GM19452 (cell line): ENCODE results near the gene ALDH3B2.
"Not testable (repeated sequence)": the region's sequence is repeated elsewhere in the genome, so short reads cannot be mapped to it uniquely, and the experiment has no call there.

Experiments used
- ATAC-seq: cut with Tn5 transposase; IDR thresholded peaks from one replicate; pipeline ENCODE4 v1.9.1; 2021; ENCODE audit not compliant: unreplicated experiment

The ALDH3B2 gene

GRCh38 chr11:67674442-67674871 lies at the start of gene ALDH3B2:
TSS of gene ALDH3B2 (minus strand) at chr11:67674623. CDS start at chr11:67666935, 7,688 bp downstream.
- no peak for ATAC-seq

- not testable (repeated sequence) for ATAC-seq
Observed at GRCh38 chr11:67723036-67723435, 48.6 kb upstream of the ALDH3B2 start.

- not testable (repeated sequence) for ATAC-seq
Observed at GRCh38 chr11:67716226-67716625, 41.8 kb upstream of the ALDH3B2 start.

- not testable (repeated sequence) for ATAC-seq
Observed at GRCh38 chr11:67715801-67716200, 41.4 kb upstream of the ALDH3B2 start.

- not testable (repeated sequence) for ATAC-seq
Observed at GRCh38 chr11:67713892-67714509, 39.6 kb upstream of the ALDH3B2 start.

GRCh38 chr11:67711676-67712075 lies 37.3 kb upstream of the ALDH3B2 start:
- not testable (repeated sequence) for ATAC-seq

- ATAC-seq, result not testable (repeated sequence)
Observed at GRCh38 chr11:67711212-67711611, 36.8 kb upstream of the ALDH3B2 start.

GRCh38 chr11:67709806-67710205 lies 35.4 kb upstream of the ALDH3B2 start:
- not testable (repeated sequence) for ATAC-seq

GRCh38 chr11:67705264-67705663 lies 30.8 kb upstream of the ALDH3B2 start:
- ATAC-seq, result no peak

- no peak for ATAC-seq
Observed at GRCh38 chr11:67704524-67704923, 30.1 kb upstream of the ALDH3B2 start.

GRCh38 chr11:67703709-67704108 lies 29.3 kb upstream of the ALDH3B2 start:
- ATAC-seq, result not testable (repeated sequence)

GRCh38 chr11:67700548-67701262 lies 26.3 kb upstream of the ALDH3B2 start:
- no peak for ATAC-seq

- ATAC-seq, result no peak
Observed at GRCh38 chr11:67700141-67700540, 25.7 kb upstream of the ALDH3B2 start.

- no peak for ATAC-seq
Observed at GRCh38 chr11:67699521-67699920, 25.1 kb upstream of the ALDH3B2 start.

- no peak for ATAC-seq
Observed at GRCh38 chr11:67698247-67698646, 23.8 kb upstream of the ALDH3B2 start.

- ATAC-seq, result no peak
Observed at GRCh38 chr11:67697846-67698245, 23.4 kb upstream of the ALDH3B2 start.

- no peak for ATAC-seq
Observed at GRCh38 chr11:67696998-67697397, 22.6 kb upstream of the ALDH3B2 start.

- ATAC-seq, result no peak
Observed at GRCh38 chr11:67695606-67696005, 21.2 kb upstream of the ALDH3B2 start.

GRCh38 chr11:67694875-67695555 lies 20.6 kb upstream of the ALDH3B2 start:
- ATAC-seq, result no peak

- no peak for ATAC-seq
Observed at GRCh38 chr11:67691149-67691548, 16.7 kb upstream of the ALDH3B2 start.

GRCh38 chr11:67689178-67689577 lies 14.8 kb upstream of the ALDH3B2 start:
- ATAC-seq, result no peak

- ATAC-seq, result no peak
Observed at GRCh38 chr11:67687986-67688385, 13.6 kb upstream of the ALDH3B2 start.
